Lower leg skin (tissue), 3 donors: Measurements from ENCODE around the gene MCCC2.

Experiments
- CTCF ChIP-seq, 3 donors: fragments of 450-650 bp; IDR thresholded peaks; one replicate each; pipeline ENCODE4 v1.5.1; 2016; ENCODE audit warnings: antibody characterized with exemption in 3 of 3, mild to moderate bottlenecking in 3 of 3, moderate library complexity in 2 of 3
- POLR2A ChIP-seq, 2 donors: fragments of 450-650 bp; IDR thresholded peaks; one replicate each; pipeline ENCODE4 v1.6.1; 2016 to 2017; ENCODE audit warnings: antibody characterized with exemption in 2 of 2, mild to moderate bottlenecking in 1 of 2, moderate library complexity in 1 of 2

GRCh38 chr5:71652349-71652748 is 65.2 kb downstream of the MCCC2 start:
- no peak for TF ChIP-seq CTCF (IDR thresholded peaks at IDR 0.05)
- TF ChIP-seq POLR2A (IDR thresholded peaks at IDR 0.05) = no peak
